ENCODE results near the gene CEACAM21.

The CEACAM21 gene

GRCh38 chr19:41619018-41619556 is 43.1 kb downstream of the CEACAM21 start:
- DNase-seq (ENCODE audit: low spot score) = no peak

- DNase-seq (ENCODE audit: low spot score) = no peak
Measured at GRCh38 chr19:41620171-41620570, 44.2 kb downstream of the CEACAM21 start.

DNA sequence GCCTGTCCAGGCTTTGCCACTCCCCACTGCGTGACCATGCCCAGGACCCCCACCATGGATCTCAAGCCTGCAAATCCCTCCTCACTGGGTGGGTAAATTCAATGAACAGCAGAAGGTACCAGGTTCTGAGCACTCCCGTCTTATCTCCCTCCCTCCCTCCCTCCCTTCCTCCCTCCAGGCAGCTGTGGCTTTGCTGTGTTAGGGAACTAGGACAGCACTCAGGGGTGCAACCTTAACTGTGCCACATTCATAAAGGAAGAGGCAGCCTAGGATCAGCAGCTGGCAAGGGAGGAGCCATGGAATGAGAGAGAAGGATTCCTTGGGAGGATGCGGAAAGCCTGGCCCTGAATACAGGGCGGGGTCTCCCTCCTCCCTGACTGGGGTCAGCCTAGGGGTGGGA is 45.3 kb downstream of the CEACAM21 start:
- no peak for DNase-seq (ENCODE audit: low spot score)

DNA sequence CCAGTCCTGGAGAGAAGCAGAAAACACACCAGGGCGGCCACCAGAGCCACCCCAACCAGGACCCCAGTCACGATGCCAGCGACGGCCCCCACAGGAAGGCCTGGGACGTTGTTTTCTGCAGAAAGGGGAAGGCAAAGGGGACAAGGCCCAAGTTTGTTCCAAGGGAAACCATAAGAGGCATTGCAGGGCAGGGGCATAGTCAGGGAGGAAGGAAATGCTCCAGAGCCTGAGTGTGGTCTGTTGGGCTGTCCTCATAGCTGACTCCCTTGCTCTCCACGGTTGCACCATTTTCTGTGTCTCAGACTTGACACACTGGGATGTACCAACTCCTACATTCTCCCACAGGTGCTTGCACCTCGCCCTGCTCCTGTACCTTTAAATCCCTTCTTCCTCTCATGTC is 45.7 kb downstream of the CEACAM21 start:
- DNase-seq (ENCODE audit: low spot score) = no peak

DNA sequence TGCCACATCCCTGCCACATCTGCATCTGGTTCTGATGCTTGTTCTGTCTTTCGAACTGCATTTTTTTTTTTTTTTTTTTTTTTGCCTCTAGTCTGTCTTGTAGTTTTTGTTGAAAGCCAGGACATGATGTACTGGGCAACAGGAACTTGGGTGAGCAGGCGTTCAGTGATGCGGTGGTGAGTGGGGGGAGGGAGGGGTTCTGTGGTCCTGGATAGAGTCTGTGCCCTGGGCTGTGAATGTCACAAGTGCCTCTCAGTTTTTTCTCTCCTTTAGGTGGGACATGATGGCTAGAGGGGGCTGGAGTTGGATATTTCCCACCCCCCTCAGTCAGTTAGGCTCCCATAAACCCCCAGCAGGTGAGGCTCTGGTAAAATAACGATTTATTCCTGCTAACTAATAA is 47.4 kb downstream of the CEACAM21 start:
- no peak for DNase-seq (ENCODE audit: low spot score)

GRCh38 chr19:41624515-41624914 is 48.5 kb downstream of the CEACAM21 start:
- DNase-seq (ENCODE audit: low spot score) = no peak

DNA sequence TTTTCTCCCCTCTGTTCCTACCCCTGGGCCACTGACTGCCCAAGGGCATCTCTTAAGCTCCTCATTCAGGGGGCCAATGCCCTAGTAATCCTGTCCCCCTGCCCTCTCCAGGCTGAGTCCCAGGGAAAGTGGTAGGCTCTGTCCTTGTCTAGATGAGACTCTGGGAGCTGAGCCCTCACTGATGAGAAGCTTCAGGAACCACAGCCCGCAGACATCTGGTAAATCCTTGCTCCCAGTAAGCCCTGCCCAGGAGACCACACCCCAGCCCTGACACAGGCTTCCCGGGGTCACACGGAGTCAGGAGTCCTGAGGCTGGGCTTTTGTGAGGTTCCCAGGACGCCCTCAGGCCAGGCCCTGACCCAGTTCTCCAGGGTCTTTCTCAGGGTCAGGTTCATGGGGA is 49.0 kb downstream of the CEACAM21 start:
- no peak for DNase-seq (ENCODE audit: low spot score)

DNA sequence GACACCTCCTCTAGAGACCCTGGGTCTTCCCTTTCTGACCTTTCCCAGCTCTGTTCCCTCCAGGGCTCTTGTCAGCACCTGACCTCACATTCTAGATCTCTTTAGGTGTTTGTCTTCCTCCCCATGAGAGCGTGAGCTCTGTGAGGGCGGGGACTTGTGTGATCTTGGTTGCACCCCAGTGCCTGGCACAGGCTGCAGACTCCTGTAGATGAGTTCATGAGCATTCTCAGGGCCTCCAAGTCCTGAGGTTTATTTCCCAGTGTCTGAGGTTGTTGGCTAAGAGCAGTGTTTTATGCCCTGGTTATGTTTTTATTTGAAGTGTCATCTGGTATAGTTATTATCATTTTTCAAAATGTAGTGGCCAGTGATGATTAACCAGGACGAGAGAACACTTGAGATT is 50.3 kb downstream of the CEACAM21 start:
- DNase-seq (ENCODE audit: low spot score) = no peak

- no peak for DNase-seq (ENCODE audit: low spot score)
Measured at GRCh38 chr19:41626877-41627276, 50.9 kb downstream of the CEACAM21 start, which contains the start of gene CEACAM4. Gene CEACAM4 (minus strand): TSS chr19:41627074. CDS start chr19:41626963, 111 bp downstream.

DNA sequence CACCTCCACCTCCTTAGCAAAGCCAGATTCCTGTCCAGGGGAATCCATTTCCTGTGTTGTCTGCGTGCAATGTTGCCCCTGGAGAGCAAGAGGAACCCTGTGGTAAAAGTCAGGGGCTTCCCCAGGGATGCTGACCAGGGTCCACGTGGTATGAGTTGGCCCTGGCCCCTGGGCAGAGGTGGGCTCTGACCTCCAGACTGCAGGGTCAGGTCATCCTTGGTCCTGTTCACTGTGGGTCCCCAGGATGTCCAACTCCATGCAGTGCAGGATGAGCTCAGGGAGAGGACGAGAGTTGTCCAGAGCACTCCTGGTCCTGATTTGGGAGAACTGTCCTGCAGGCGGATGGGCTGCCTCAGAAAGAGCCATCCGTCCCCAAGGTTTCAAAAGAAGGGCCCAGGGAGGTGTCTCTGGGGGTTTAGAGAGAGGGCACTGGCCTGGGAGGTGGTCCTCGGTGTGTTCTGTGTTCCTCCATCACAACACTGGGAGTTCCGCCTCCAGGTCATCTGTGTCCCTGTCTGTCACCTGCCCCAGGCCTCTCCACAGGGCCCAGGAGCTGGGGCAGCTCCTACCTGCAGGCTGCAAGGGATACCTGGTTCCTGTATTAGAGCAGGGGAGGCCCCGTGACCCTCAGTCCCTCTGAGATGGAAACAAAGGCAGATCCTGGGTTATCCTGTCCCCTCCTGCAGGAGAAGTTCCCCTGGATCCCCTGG is 52.2 kb downstream of the CEACAM21 start:
- DNase-seq (ENCODE audit: low spot score) = no peak
